ENCODE data around the gene DDX42.

DDX42 gene

GRCh38 chr17:63780507-63780906 is 6.5 kb downstream of the DDX42 start:
- no peak overlapping the region for H3K27ac ChIP-seq
- H3K4me3 ChIP-seq, result no peak overlapping the region
- no peak for DNase-seq (ENCODE audit: low spot score)
- no peak for TF ChIP-seq CTCF (IDR thresholded peaks at IDR 0.05)

- Histone ChIP-seq H3K4me3 (no peak overlapping the region), H3K27ac (no peak overlapping the region)
- DNase-seq (ENCODE audit: low spot score), result no peak
- no peak for TF ChIP-seq CTCF (IDR thresholded peaks at IDR 0.05)
Observed at GRCh38 chr17:63780928-63781327, 7.0 kb downstream of the DDX42 start.

- TF ChIP-seq CTCF (IDR thresholded peaks at IDR 0.05), result no peak
- H3K4me3 ChIP-seq, result no peak overlapping the region
- DNase-seq (ENCODE audit: low spot score), result no peak
- no peak overlapping the region for H3K27ac ChIP-seq
Observed at GRCh38 chr17:63783522-63783921, 9.6 kb downstream of the DDX42 start.

- TF ChIP-seq CTCF (IDR thresholded peaks at IDR 0.05), result no peak
- no peak for DNase-seq (ENCODE audit: low spot score)
- H3K27ac ChIP-seq, result no peak overlapping the region
- H3K4me3 ChIP-seq, result no peak overlapping the region
Observed at GRCh38 chr17:63785556-63785955, 11.6 kb downstream of the DDX42 start.

- TF ChIP-seq CTCF (IDR thresholded peaks at IDR 0.05), result no peak
- H3K27ac ChIP-seq, result no peak overlapping the region
- DNase-seq (ENCODE audit: low spot score), result no peak
Observed at GRCh38 chr17:63786117-63786516, 12.1 kb downstream of the DDX42 start.

GRCh38 chr17:63786971-63787711 is 13.2 kb downstream of the DDX42 start:
- no peak for TF ChIP-seq CTCF (IDR thresholded peaks at IDR 0.05)
- DNase-seq (ENCODE audit: low spot score), result no peak
- Histone ChIP-seq H3K27ac (no peak overlapping the region), H3K4me3 (no peak overlapping the region)

More at GRCh38 chr17:63786117-63786516, 12.1 kb downstream of the DDX42 start:
- no peak overlapping the region for H3K4me3 ChIP-seq

GRCh38 chr17:63790057-63790456 is 16.1 kb downstream of the DDX42 start:
- no peak for DNase-seq (ENCODE audit: low spot score)
- no peak overlapping the region for H3K27ac ChIP-seq
- H3K4me3 ChIP-seq, result no peak overlapping the region
- TF ChIP-seq CTCF (IDR thresholded peaks at IDR 0.05), result no peak

Data from coronary artery (tissue), 2 donors.